CD4-positive, alpha-beta T cell treated with Interleukin-12 subunit alpha and Interleukin-12 subunit beta, for 1 hour (primary cell): ENCODE data around the gene NOTUM.
A peak's percentile ranks its signal among the peaks of the same experiment; 100 is the strongest.
"Not testable (repeated sequence)": the region's sequence is repeated elsewhere in the genome, so short reads cannot be mapped to it uniquely, and the experiment has no call there.

Source experiments
- DNase-seq: peaks from one replicate; pipeline ENCODE4 v3.0.0-alpha.2; 2020

NOTUM gene

GRCh38 chr17:81922566-81923301, 38.3 kb downstream of the NOTUM start:
- no peak for DNase-seq

GRCh38 chr17:81921996-81922565, 38.9 kb downstream of the NOTUM start:
- no peak for DNase-seq

GRCh38 chr17:81921537-81921862, 39.5 kb downstream of the NOTUM start:
- DNase-seq = no peak

- DNase-seq = no peak
Observed at GRCh38 chr17:81920612-81921536, 40.1 kb downstream of the NOTUM start.

GRCh38 chr17:81918832-81919545, 42.0 kb downstream of the NOTUM start:
- no peak for DNase-seq

- DNase-seq = not testable (repeated sequence)
Observed at GRCh38 chr17:81918333-81918669, 42.7 kb downstream of the NOTUM start.

- peak; percentile 89 for DNase-seq
Observed at GRCh38 chr17:81917565-81918332, 43.2 kb downstream of the NOTUM start, which contains the start of gene SIRT7. Gene SIRT7 (minus strand): TSS chr17:81918176. CDS start chr17:81918131, 45 bp downstream.

- no peak for DNase-seq
Observed at GRCh38 chr17:81916234-81917001, 44.6 kb downstream of the NOTUM start.

- no peak for DNase-seq
Observed at GRCh38 chr17:81915331-81915730, 45.7 kb downstream of the NOTUM start.

GRCh38 chr17:81914103-81914850, 46.7 kb downstream of the NOTUM start:
- DNase-seq = no peak

GRCh38 chr17:81913394-81914102, 47.4 kb downstream of the NOTUM start:
- no peak for DNase-seq

GRCh38 chr17:81912441-81913309, 48.3 kb downstream of the NOTUM start:
- DNase-seq = no peak

- DNase-seq = no peak
Observed at GRCh38 chr17:81911969-81912368, 49.0 kb downstream of the NOTUM start.

GRCh38 chr17:81911277-81911961, 49.6 kb downstream of the NOTUM start, which contains the start of gene PCYT2:
Gene PCYT2 (minus strand): TSS chr17:81911399. CDS start chr17:81911355, 44 bp downstream.
- DNase-seq = peak; percentile 95

GRCh38 chr17:81910840-81911276, 50.1 kb downstream of the NOTUM start:
- DNase-seq = no peak

GRCh38 chr17:81909966-81910839, 50.8 kb downstream of the NOTUM start:
- no peak for DNase-seq

- DNase-seq = no peak
Observed at GRCh38 chr17:81909231-81909630, 51.8 kb downstream of the NOTUM start.
